K562 (cell line): ENCODE measurements around the gene EIF2S1.
"Not testable (repeated sequence)": the region's sequence is repeated elsewhere in the genome, so short reads cannot be mapped to it uniquely, and the experiment has no call there.

ENCODE experiments used
- BRF2 ChIP-seq: IDR thresholded peaks from 3 replicates; pipeline ENCODE4 v1.6.1; 2011; ENCODE audit warnings: borderline replicate concordance, mild to moderate bottlenecking; ENCODE audit not compliant: insufficient read length, insufficient read depth
- CTCF ChIP-seq, 3 experiments: IDR thresholded peaks in 2 of 3; conservative IDR thresholded peaks in 1 of 3; 2 replicates each; pipeline ENCODE4 v1.5.1; 2011 to 2012; ENCODE audit warnings: low read length in 3 of 3, mild to moderate bottlenecking in 3 of 3, control low read depth in 2 of 3, improper control_type of control experiment in 1 of 3, inconsistent platforms in 1 of 3, low read depth in 1 of 3, mixed read lengths in 1 of 3, moderate library complexity in 1 of 3; ENCODE audit not compliant: insufficient read depth in 2 of 3
- VEZF1 ChIP-seq: fragments of 200-800 bp; sonication (Bioruptor generic); IDR thresholded peaks from 2 replicates; pipeline ENCODE4 v1.6.1; 2017; ENCODE audit warnings: missing genetic modification characterization, missing compliant biosample characterization
- ZNF232 ChIP-seq: sonication (generic); formaldehyde crosslinking; IDR thresholded peaks from 2 replicates; pipeline ENCODE4 v1.8.0; 2022; ENCODE audit warnings: mild to moderate bottlenecking, missing genetic modification reagents

- TF ChIP-seq ZNF232 (CRISPR knock-in tag); BRF2; CTCF (IDR thresholded peaks at IDR 0.05 in 2 of 3, conservative IDR thresholded peaks at IDR 0.05 in 1 of 3; ENCODE audit: insufficient read depth in 2 of 3, low read depth in 1 of 3, low read length in 3 of 3); VEZF1: not testable (repeated sequence)
Observed at GRCh38 chr14:67329666-67330065, 30.5 kb upstream of the EIF2S1 start.
